Activated T-helper 1 cell treated with anti-CD3 and anti-CD28 coated beads, Interleukin-2, amount 50 U/mL, for 16 hours (primary cell): ENCODE data around the gene PRDM5.
"Not testable (repeated sequence)": the region's sequence is repeated elsewhere in the genome, so short reads cannot be mapped to it uniquely, and the experiment has no call there.

Experiments used
- DNase-seq, 2 donors: peaks; one replicate each; pipeline ENCODE4 v3.0.0-alpha.2; 2020; ENCODE audit warnings: low read depth in 1 of 2, low spot score in 1 of 2

PRDM5 gene

DNA sequence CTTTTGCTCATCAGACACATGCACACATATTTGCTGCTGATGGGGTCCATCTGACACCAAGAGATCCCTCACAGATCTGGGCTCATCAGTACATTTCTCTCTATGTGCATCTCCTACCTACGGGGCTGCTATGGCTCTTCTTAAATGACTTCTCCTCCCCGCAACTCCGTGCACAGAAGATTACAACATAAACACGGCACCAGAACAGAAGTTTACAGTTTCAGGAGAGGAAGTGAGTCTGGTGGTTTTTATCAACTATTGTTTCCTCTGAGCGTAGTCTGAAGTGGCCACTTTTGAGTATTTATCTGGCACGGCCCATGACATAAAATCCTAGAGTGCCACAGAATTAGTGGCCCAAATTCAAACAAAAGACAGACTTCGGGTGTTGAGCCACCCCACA lies 263.8 kb downstream of the PRDM5 start:
- DNase-seq = no peak

DNA sequence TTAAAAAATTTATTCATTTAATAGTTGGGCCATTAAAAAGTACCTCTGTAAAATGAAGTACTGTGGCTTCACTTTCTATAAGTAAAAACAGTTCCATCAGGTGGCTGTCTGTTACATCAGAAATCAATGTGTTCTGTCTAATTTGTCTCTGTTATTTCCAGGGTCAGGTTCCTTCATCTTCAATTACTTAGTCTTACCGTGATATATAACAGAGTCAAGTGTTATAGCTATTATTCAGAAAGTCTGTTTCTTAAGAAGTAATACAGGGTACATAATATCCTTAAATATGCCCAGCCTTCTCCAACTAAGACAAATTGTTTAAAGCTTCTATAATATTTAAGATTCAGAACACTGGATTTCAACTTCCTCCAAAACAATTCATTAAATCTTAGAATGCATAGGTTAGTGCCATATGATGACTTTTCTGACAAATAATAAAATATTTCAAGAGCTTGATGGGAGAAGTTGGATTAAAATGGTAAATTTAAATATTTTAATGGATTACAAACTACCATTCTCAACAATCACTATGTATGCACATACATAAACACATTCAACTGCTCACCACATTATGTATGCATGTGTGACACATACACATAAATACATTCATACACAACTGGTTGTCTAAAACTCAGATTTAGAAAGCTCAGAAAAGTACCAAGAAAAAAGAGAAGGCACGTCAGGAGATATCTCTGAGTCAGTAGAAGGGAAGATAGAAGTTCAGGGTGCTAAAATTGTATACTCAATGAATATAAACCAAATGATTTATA lies 268.5 kb downstream of the PRDM5 start:
- no peak for DNase-seq

DNA sequence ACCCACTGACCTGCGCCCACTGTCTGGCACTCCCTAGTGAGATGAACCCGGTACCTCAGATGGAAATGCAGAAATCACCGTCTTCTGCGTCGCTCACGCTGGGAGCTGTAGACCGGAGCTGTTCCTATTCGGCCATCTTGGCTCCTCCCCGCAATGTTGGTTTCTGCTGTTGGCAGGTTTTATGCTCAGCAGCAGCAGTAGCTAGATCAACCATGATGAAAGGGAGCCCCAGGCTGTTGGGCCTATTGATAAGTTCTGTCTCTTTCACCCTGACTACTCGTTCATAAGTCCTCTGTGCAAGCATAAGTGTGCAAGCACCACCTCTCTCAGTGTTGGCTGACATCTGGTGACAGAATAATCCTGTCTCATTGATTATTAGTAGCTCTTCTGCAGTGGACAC lies 274.2 kb downstream of the PRDM5 start:
- not testable (repeated sequence) for DNase-seq
